Measurements from ENCODE around the gene KIF6. TPM values are rescaled to one million over a fixed set of nuclear protein-coding genes. Genes with fewer than 3 reads are reported as not detected.

KIF6 gene
- total RNA-seq, 1 experiment from 2014 or later, result not detected

GRCh38 chr6:39753725-39754045 is 28.5 kb upstream of the KIF6 start:
- TF ChIP-seq CTCF (IDR thresholded peaks at IDR 0.05) (no peak), REST (IDR thresholded peaks at IDR 0.05; ENCODE audit: insufficient read depth in 1 of 2, low read depth in 2 of 2, low read length in 1 of 2) (no peak), TCF7L2 (IDR thresholded peaks at IDR 0.05; ENCODE audit: low read depth, low read length) (no peak), POLR2AphosphoS5 (IDR thresholded peaks at IDR 0.05; ENCODE audit: low read depth, low read length) (no peak), SIN3A (IDR thresholded peaks at IDR 0.05; ENCODE audit: borderline replicate concordance, insufficient read depth, low read depth, low read length) (no peak)
- no TSS peak for BruUV-seq (replicated peaks)
- Histone ChIP-seq H3K27ac (ENCODE audit: low read length) (no peak overlapping the region), H3K4me1 (ENCODE audit: control insufficient read depth, insufficient read depth, low read length) (no peaks in the 10 kb centered on the region), H3K9me3 (ENCODE audit: control insufficient read depth, insufficient read depth, low read depth, low read length) (no peaks in the 10 kb centered on the region), H3K4me3 (ENCODE audit: low read depth in 2 of 2, low read length in 2 of 2) (no peak overlapping the region), H3K27me3 (ENCODE audit: control insufficient read depth, insufficient read depth, low read length) (peaks cover 4% of the 10 kb centered on the region), H3K36me3 (ENCODE audit: control insufficient read depth, insufficient read depth, low read length) (no peaks in the 10 kb centered on the region)
- ChIA-PET CTCF (no interaction called here), POLR2A (no interaction called here)
- no peak for DNase-seq (ENCODE audit: low read depth, low spot score)
- no peak for ATAC-seq
- intact Hi-C loops (cut with micrococcal nuclease; ENCODE audit: unreplicated experiment), result no loop called here
- in situ Hi-C loops (cut with HindIII; ENCODE audit: low pct_unique_long_range_greater_than_20kb, low sequenced_read_pairs), result no loop called here

GRCh38 chr6:39752835-39753724 is 27.9 kb upstream of the KIF6 start:
- H3K4me1 ChIP-seq (ENCODE audit: control insufficient read depth, insufficient read depth, low read length), result no peaks in the 10 kb centered on the region
- ATAC-seq (no peak), DNase-seq (ENCODE audit: low read depth, low spot score) (no peak)
- ChIA-PET CTCF (no interaction called here), POLR2A (no interaction called here)
- peaks cover 4% of the 10 kb centered on the region for H3K27me3 ChIP-seq (ENCODE audit: control insufficient read depth, insufficient read depth, low read length)
- intact Hi-C loops (cut with micrococcal nuclease; ENCODE audit: unreplicated experiment), result no loop called here
- H3K9me3 ChIP-seq (ENCODE audit: control insufficient read depth, insufficient read depth, low read depth, low read length), result no peaks in the 10 kb centered on the region
- in situ Hi-C loops (cut with HindIII; ENCODE audit: low pct_unique_long_range_greater_than_20kb, low sequenced_read_pairs), result no loop called here
- H3K36me3 ChIP-seq (ENCODE audit: control insufficient read depth, insufficient read depth, low read length), result no peaks in the 10 kb centered on the region
- H3K27ac ChIP-seq (ENCODE audit: low read length), result no peak overlapping the region
- H3K4me3 ChIP-seq (ENCODE audit: low read depth in 2 of 2, low read length in 2 of 2), result no peak overlapping the region
- TF ChIP-seq TCF7L2 (IDR thresholded peaks at IDR 0.05; ENCODE audit: low read depth, low read length) (no peak), SIN3A (IDR thresholded peaks at IDR 0.05; ENCODE audit: borderline replicate concordance, insufficient read depth, low read depth, low read length) (no peak), CTCF (IDR thresholded peaks at IDR 0.05) (no peak)
- BruUV-seq (replicated peaks), result no TSS peak

Data from Panc1 (cell line).